ENCODE measurements around the gene ANKRD55. TPM values are rescaled to one million over a fixed set of nuclear protein-coding genes. Genes with fewer than 3 reads are reported as not detected.

The ANKRD55 gene
- total and polyA plus RNA-seq, 2 of the 8 experiments (the other 6 are each of a cell fraction or from before 2014, with no cell fraction given): not detected

- Histone ChIP-seq H3K4me3 (ENCODE audit: extremely low read depth in 1 of 4, insufficient read depth in 2 of 4, low read depth in 3 of 4, low read length in 4 of 4) (no peak overlapping the region), H2BK5ac (ENCODE audit: low read depth, low read length) (no peak overlapping the region), H3K14ac (ENCODE audit: insufficient read length) (no peak overlapping the region), H3K4me2 (ENCODE audit: insufficient read depth in 1 of 2, low read depth in 2 of 2, low read length in 2 of 2) (no peak overlapping the region), H3K36me3 (ENCODE audit: control insufficient read depth in 2 of 4, insufficient read depth in 4 of 4, low read length in 3 of 4) (no peaks in the 10 kb centered on the region), H4K20me1 (replicated peaks in 1 of 2; ENCODE audit: control insufficient read depth in 1 of 2, insufficient read depth in 2 of 2, low read length in 2 of 2) (no peaks in the 10 kb centered on the region), H3K4me1 (replicated peaks in 1 of 4; ENCODE audit: control insufficient read depth in 3 of 4, insufficient read depth in 4 of 4, low read length in 3 of 4) (no peaks in the 10 kb centered on the region), H4K8ac (ENCODE audit: extremely low read depth, insufficient read depth, low read length) (no peak overlapping the region), H3K56ac (replicated peaks; ENCODE audit: insufficient read length, low read depth, low read length) (no peak overlapping the region), H3K79me1 (ENCODE audit: low read depth, low read length) (no peaks in the 10 kb centered on the region), H3K27me3 (replicated peaks in 1 of 4; ENCODE audit: control insufficient read depth in 3 of 4, extremely low read depth in 1 of 4, insufficient read depth in 3 of 4, low read length in 3 of 4) (no peaks in the 10 kb centered on the region), H2AFZ (ENCODE audit: low read length) (no peak overlapping the region), H3K23ac (ENCODE audit: insufficient read length) (no peak overlapping the region), H3K23me2 (ENCODE audit: low read depth, low read length) (no peaks in the 10 kb centered on the region), H3K27ac (ENCODE audit: low read depth, low read length) (no peak overlapping the region), H3K18ac (ENCODE audit: extremely low read depth, low read length) (no peak overlapping the region), H3K4ac (replicated peaks; ENCODE audit: insufficient read length, low read depth, low read length) (no peak overlapping the region), H2AK5ac (ENCODE audit: low read depth, low read length) (no peak overlapping the region), H2BK12ac (ENCODE audit: low read depth, low read length) (no peak overlapping the region), H2BK120ac (replicated peaks; ENCODE audit: low read depth, low read length) (no peak overlapping the region), H2BK20ac (ENCODE audit: low read length) (no peak overlapping the region), H4K91ac (replicated peaks; ENCODE audit: insufficient read length, low read length) (no peak overlapping the region), H3K79me2 (ENCODE audit: control insufficient read depth in 1 of 2, insufficient read depth in 2 of 2, low read length in 2 of 2) (no peaks in the 10 kb centered on the region), H3K9ac (replicated peaks in 1 of 4; ENCODE audit: extremely low read depth in 1 of 4, low read depth in 3 of 4, low read length in 3 of 4) (no peak overlapping the region), H2BK15ac (ENCODE audit: low read length) (no peak overlapping the region), H3K9me3 (ENCODE audit: insufficient read depth in 2 of 2, low read depth in 1 of 2, low read length in 1 of 2) (no peaks in the 10 kb centered on the region), H4K5ac (ENCODE audit: insufficient read length, low read depth, low read length) (no peak overlapping the region)
- POLR2A ChIA-PET (ENCODE audit: partially characterized antibody): no interaction called here
- 84% methylated on average over 4 of the region's 4 CpGs; no CpG with 5 or more reads in 1 of the 2 experiments for WGBS, 2 experiments (ENCODE audit: extremely low coverage in 1 of 2, insufficient coverage in 1 of 2, insufficient read length in 1 of 2, insufficient replicate concordance in 2 of 2, low coverage in 1 of 2, low lambda C conversion rate in 2 of 2, missing lambda C conversion rate in 1 of 2)
- no peak for FAIRE-seq
- CTCF ChIA-PET (ENCODE audit: partially characterized antibody): no interaction called here
- TF ChIP-seq HDAC6 (IDR thresholded peaks at IDR 0.05; ENCODE audit: low read depth, low read length) (no peak), SP1 (IDR thresholded peaks at IDR 0.05; ENCODE audit: low read depth, low read length) (no peak), EP300 (IDR thresholded peaks at IDR 0.05; ENCODE audit: borderline replicate concordance in 1 of 2, low read depth in 2 of 2, low read length in 2 of 2) (no peak), EGR1 (IDR thresholded peaks at IDR 0.05; ENCODE audit: borderline replicate concordance, low read depth, low read length) (no peak), EZH2 (IDR thresholded peaks at IDR 0.05; ENCODE audit: low read depth, low read length, severe bottlenecking) (no peak), CBX8 (IDR thresholded peaks at IDR 0.05; ENCODE audit: borderline replicate concordance, low read depth, low read length) (no peak), KDM5A (IDR thresholded peaks at IDR 0.05; ENCODE audit: low read length) (no peak), RFX5 (IDR thresholded peaks at IDR 0.05; ENCODE audit: borderline replicate concordance, low read depth, low read length) (no peak), TEAD4 (IDR thresholded peaks at IDR 0.05; ENCODE audit: low read depth, low read length) (no peak), BCL11A (IDR thresholded peaks at IDR 0.05; ENCODE audit: low read depth in 2 of 2, low read length in 2 of 2) (no peak)
- no peak for DNase-seq (ENCODE audit: low read depth in 1 of 2, low spot score in 2 of 2)
Observed at GRCh38 chr5:56129288-56129687, 103.8 kb downstream of the ANKRD55 start.
